ENCODE data around the gene SLC9A9.

Gene SLC9A9

DNA sequence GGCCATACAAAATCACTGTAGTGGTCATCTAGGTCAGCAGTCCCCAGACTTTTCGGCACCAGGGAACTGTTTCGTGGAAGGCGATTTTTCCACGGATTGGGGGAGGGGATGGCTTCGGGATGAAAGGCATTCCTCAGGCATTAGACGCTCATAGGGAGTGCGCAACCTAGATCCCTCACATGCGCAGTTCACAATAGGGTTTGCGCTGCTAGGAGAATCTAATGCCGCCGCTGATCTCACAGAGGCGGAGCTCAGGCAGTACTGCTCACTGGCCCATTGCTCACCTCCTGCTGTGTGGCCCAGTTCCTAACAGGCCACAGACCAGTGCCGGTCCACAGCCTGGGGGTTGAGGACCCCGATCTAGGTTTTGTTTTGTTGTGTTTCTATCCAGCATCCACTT is 200.1 kb downstream of the SLC9A9 start:
- Histone ChIP-seq H3K9ac (no peak overlapping the region), H3K4me3 (no peak overlapping the region)
- TF ChIP-seq Cebpa-rat (IDR thresholded peaks at IDR 0.05): no peak

GRCh38 chr3:143644370-143645089 is 203.7 kb downstream of the SLC9A9 start:
- no peaks in the 10 kb centered on the region for H3K9me3 ChIP-seq
- TF ChIP-seq Cebpa-rat (IDR thresholded peaks at IDR 0.05): no peak
- no peak overlapping the region for H3K4me3 ChIP-seq
- H3K9ac ChIP-seq: no peak overlapping the region
- H3K36me3 ChIP-seq: no peaks in the 10 kb centered on the region
- no peaks in the 10 kb centered on the region for H3K27me3 ChIP-seq
- H4K20me1 ChIP-seq: no peaks in the 10 kb centered on the region
- H3K27ac ChIP-seq: no peak overlapping the region
- H3K4me1 ChIP-seq: peaks cover 5% of the 10 kb centered on the region; the same call in 1 of the 2 replicates
- H3K4me2 ChIP-seq: no peak overlapping the region

More for the DNA sequence above, 200.1 kb downstream of the SLC9A9 start:
- Histone ChIP-seq H3K9me3 (no peaks in the 10 kb centered on the region), H4K20me1 (no peaks in the 10 kb centered on the region), H3K27ac (no peak overlapping the region), H3K27me3 (no peaks in the 10 kb centered on the region), H3K4me1 (peaks cover 5% of the 10 kb centered on the region; the same call in 1 of the 2 replicates), H3K4me2 (no peak overlapping the region), H3K36me3 (no peaks in the 10 kb centered on the region)

- Histone ChIP-seq H3K4me1 (peaks cover 5% of the 10 kb centered on the region; the same call in 1 of the 2 replicates), H3K27ac (no peak overlapping the region), H3K4me2 (no peak overlapping the region), H3K9ac (no peak overlapping the region), H3K36me3 (no peaks in the 10 kb centered on the region), H4K20me1 (no peaks in the 10 kb centered on the region), H3K27me3 (no peaks in the 10 kb centered on the region), H3K4me3 (no peak overlapping the region), H3K9me3 (peaks cover 5% of the 10 kb centered on the region; the same call in 1 of the 2 replicates)
- no peak for TF ChIP-seq Cebpa-rat (IDR thresholded peaks at IDR 0.05)
Observed at GRCh38 chr3:143643905-143644304, 204.4 kb downstream of the SLC9A9 start.

- H3K4me1 ChIP-seq: peaks cover 5% of the 10 kb centered on the region; the same call in 1 of the 2 replicates
- H4K20me1 ChIP-seq: no peaks in the 10 kb centered on the region
- H3K4me2 ChIP-seq: no peak overlapping the region
- peaks cover 29% of the 10 kb centered on the region for H3K9me3 ChIP-seq
- H3K27ac ChIP-seq: no peak overlapping the region
- H3K36me3 ChIP-seq: no peaks in the 10 kb centered on the region
- no peak overlapping the region for H3K9ac ChIP-seq
- TF ChIP-seq Cebpa-rat (IDR thresholded peaks at IDR 0.05): no peak
- H3K27me3 ChIP-seq: no peaks in the 10 kb centered on the region
- no peak overlapping the region for H3K4me3 ChIP-seq
Observed at GRCh38 chr3:143640774-143641173, 207.5 kb downstream of the SLC9A9 start.

DNA sequence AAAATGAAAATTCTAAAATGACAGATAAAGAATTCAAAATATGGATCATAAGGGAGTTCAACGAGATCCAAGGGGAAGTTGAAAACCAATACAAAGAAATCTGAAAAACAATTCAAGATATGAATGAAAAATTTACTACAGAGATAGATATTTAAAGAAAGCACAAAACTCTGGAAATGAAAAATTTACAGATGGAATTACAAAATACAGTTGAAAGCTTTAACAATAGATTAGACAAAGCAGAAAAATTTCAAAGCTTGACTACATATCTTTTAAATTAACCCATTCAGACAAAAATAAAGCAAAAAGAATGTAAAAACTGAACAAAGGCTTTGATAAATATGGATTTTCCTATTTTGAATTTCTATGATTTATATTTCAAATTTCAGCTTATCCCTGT is 211.1 kb downstream of the SLC9A9 start:
- Histone ChIP-seq H4K20me1 (no peaks in the 10 kb centered on the region), H3K4me3 (no peak overlapping the region), H3K4me1 (no peaks in the 10 kb centered on the region), H3K9me3 (peaks cover 29% of the 10 kb centered on the region), H3K27me3 (no peaks in the 10 kb centered on the region), H3K36me3 (no peaks in the 10 kb centered on the region), H3K9ac (no peak overlapping the region), H3K27ac (no peak overlapping the region), H3K4me2 (no peak overlapping the region)
- TF ChIP-seq Cebpa-rat (IDR thresholded peaks at IDR 0.05): no peak

- no peaks in the 10 kb centered on the region for H3K4me1 ChIP-seq
- no peaks in the 10 kb centered on the region for H3K36me3 ChIP-seq
- no peak overlapping the region for H3K4me2 ChIP-seq
- no peaks in the 10 kb centered on the region for H4K20me1 ChIP-seq
- peaks cover 29% of the 10 kb centered on the region for H3K9me3 ChIP-seq
- no peak for TF ChIP-seq Cebpa-rat (IDR thresholded peaks at IDR 0.05)
- H3K9ac ChIP-seq: no peak overlapping the region
- no peak overlapping the region for H3K27ac ChIP-seq
- H3K4me3 ChIP-seq: no peak overlapping the region
- H3K27me3 ChIP-seq: no peaks in the 10 kb centered on the region
Observed at GRCh38 chr3:143634991-143635390, 213.3 kb downstream of the SLC9A9 start.

DNA sequence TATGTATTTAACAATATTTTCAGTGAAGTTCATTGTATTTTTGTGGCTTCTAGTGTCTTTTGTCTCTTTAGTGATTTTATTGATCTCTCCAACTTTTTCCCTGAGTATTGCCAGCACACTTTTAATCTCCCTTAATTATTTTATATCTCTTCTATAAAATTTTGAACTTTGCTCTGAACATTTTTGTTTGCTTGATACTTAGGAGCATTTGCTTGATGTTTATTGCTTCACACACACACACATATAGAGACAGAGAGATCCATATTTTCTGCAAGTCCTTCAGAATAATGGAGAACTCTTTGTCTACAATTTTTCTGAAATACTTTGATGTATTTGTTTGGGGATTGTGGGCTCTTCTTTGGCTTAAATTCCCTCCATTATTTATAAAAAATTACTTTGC is 213.8 kb downstream of the SLC9A9 start:
- no peaks in the 10 kb centered on the region for H4K20me1 ChIP-seq
- no peaks in the 10 kb centered on the region for H3K36me3 ChIP-seq
- H3K27me3 ChIP-seq: no peaks in the 10 kb centered on the region
- H3K4me1 ChIP-seq: no peaks in the 10 kb centered on the region
- H3K4me2 ChIP-seq: no peak overlapping the region
- H3K9me3 ChIP-seq: peaks cover 29% of the 10 kb centered on the region
- H3K4me3 ChIP-seq: no peak overlapping the region
- no peak overlapping the region for H3K9ac ChIP-seq
- TF ChIP-seq Cebpa-rat (IDR thresholded peaks at IDR 0.05): no peak
- H3K27ac ChIP-seq: no peak overlapping the region

- TF ChIP-seq Cebpa-rat (IDR thresholded peaks at IDR 0.05): no peak
Observed at GRCh38 chr3:143633816-143634215, 214.5 kb downstream of the SLC9A9 start.

GRCh38 chr3:143629726-143630125 is 218.5 kb downstream of the SLC9A9 start:
- H3K36me3 ChIP-seq: no peaks in the 10 kb centered on the region
- no peak overlapping the region for H3K9ac ChIP-seq
- no peaks in the 10 kb centered on the region for H3K27me3 ChIP-seq
- no peaks in the 10 kb centered on the region for H3K4me1 ChIP-seq
- no peak overlapping the region for H3K4me2 ChIP-seq
- no peaks in the 10 kb centered on the region for H3K9me3 ChIP-seq
- H3K4me3 ChIP-seq: no peak overlapping the region
- no peak overlapping the region for H3K27ac ChIP-seq
- H4K20me1 ChIP-seq: no peaks in the 10 kb centered on the region
- TF ChIP-seq Cebpa-rat (IDR thresholded peaks at IDR 0.05): no peak

More at GRCh38 chr3:143633816-143634215, 214.5 kb downstream of the SLC9A9 start:
- Histone ChIP-seq H3K4me3 (no peak overlapping the region), H3K4me1 (no peaks in the 10 kb centered on the region), H3K9ac (no peak overlapping the region), H3K27me3 (no peaks in the 10 kb centered on the region), H4K20me1 (no peaks in the 10 kb centered on the region), H3K9me3 (peaks cover 23% of the 10 kb centered on the region), H3K4me2 (no peak overlapping the region), H3K36me3 (no peaks in the 10 kb centered on the region), H3K27ac (no peak overlapping the region)

DNA sequence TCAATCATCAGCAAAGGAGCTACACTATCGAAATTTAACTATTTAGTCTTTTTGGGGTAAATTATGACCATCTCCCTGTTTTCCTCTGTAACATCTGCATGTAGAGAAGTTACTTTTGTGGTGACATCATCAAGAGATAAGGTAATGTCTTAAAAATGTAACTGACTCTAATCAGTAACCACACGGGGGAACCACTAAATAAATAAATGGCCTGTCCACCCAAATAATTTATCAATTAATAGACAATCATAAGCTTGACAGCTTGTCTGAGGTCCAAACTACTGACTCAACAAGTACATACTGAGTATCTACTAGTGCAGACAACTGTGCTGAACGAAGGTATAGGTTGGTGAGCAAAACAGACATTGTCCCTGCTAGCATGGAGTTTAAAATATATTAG is 219.3 kb downstream of the SLC9A9 start:
- Histone ChIP-seq H3K27ac (no peak overlapping the region), H3K9me3 (no peaks in the 10 kb centered on the region), H3K4me3 (no peak overlapping the region), H3K4me1 (no peaks in the 10 kb centered on the region), H3K9ac (no peak overlapping the region), H3K4me2 (no peak overlapping the region), H3K27me3 (no peaks in the 10 kb centered on the region), H3K36me3 (no peaks in the 10 kb centered on the region), H4K20me1 (no peaks in the 10 kb centered on the region)
- no peak for TF ChIP-seq Cebpa-rat (IDR thresholded peaks at IDR 0.05)
